Panc1 (cell line): ENCODE data around the gene LBR. TPM values are rescaled to one million over a fixed set of nuclear protein-coding genes. Genes with fewer than 3 reads are reported as not detected.

Experiments used
- ATAC-seq: fragments of 200-7000 bp; cut with Tn5 transposase; 2 replicates; pipeline ENCODE4 v1.9.1; 2020; ENCODE audit warnings: mild to moderate bottlenecking, moderate library complexity
- BruUV-seq: library from RNA; stranded (reverse); fragments of 400-500 nt; replicated peaks from 2 replicates; lab custom pipeline; 2021; lab: Mats Ljungman, UMichigan
- CTCF ChIA-PET: fragments of 300-600 bp; sonication (Branson Sonifier 250); formaldehyde crosslinking; loops from one replicate; lab custom pipeline; 2022; ENCODE audit warnings: antibody characterized with exemption; lab: Charles Lee
- POLR2A ChIA-PET: fragments of 300-600 bp; sonication (Branson Sonifier 250); formaldehyde crosslinking; loops from one replicate; lab custom pipeline; 2022; ENCODE audit warnings: antibody characterized with exemption; lab: Charles Lee
- DNase-seq: peaks from one replicate; pipeline ENCODE4 v3.0.0-alpha.2; 2010; ENCODE audit warnings: low read depth, low spot score
- H3K27ac ChIP-seq: 2 replicates; pipeline ENCODE4 v1.5.1; 2011; ENCODE audit warnings: mild to moderate bottlenecking, low read length, inconsistent platforms
- H3K27me3 ChIP-seq: fragments of 200-500 bp; sonication (Bioruptor generic); 2 replicates; pipeline ENCODE4 v1.6.0; 2014; ENCODE audit warnings: low read length, inconsistent platforms; ENCODE audit not compliant: control insufficient read depth, insufficient read depth
- H3K36me3 ChIP-seq: fragments of 200-500 bp; sonication (Bioruptor generic); 2 replicates; pipeline ENCODE4 v1.5.1; 2014; ENCODE audit warnings: inconsistent platforms, mild to moderate bottlenecking, low read length, moderate library complexity; ENCODE audit not compliant: control insufficient read depth, insufficient read depth
- H3K4me1 ChIP-seq: 2 replicates; pipeline ENCODE4 v1.5.1; 2011; ENCODE audit warnings: inconsistent platforms, mild to moderate bottlenecking, low read length, moderate library complexity; ENCODE audit not compliant: control insufficient read depth, insufficient read depth
- H3K4me3 ChIP-seq, 2 experiments: 2 replicates each; pipeline ENCODE4 v1.5.1; 2011 to 2012; ENCODE audit warnings: low read depth in 2 of 2, low read length in 2 of 2, mild to moderate bottlenecking in 2 of 2, inconsistent platforms in 1 of 2, moderate library complexity in 1 of 2
- H3K9me3 ChIP-seq: fragments of 200-500 bp; sonication (Bioruptor generic); 2 replicates; pipeline ENCODE4 v1.5.1; 2014; ENCODE audit warnings: low read depth, mild to moderate bottlenecking, inconsistent platforms, low read length, moderate library complexity; ENCODE audit not compliant: control insufficient read depth, insufficient read depth
- CTCF ChIP-seq: fragments of 450-650 bp; IDR thresholded peaks from 2 replicates; pipeline ENCODE4 v1.5.1; 2017; ENCODE audit warnings: mild to moderate bottlenecking
- POLR2AphosphoS5 ChIP-seq: IDR thresholded peaks from 2 replicates; pipeline ENCODE4 v1.6.1; 2012; ENCODE audit warnings: mild to moderate bottlenecking, low read depth, low read length, moderate library complexity
- REST ChIP-seq, 2 experiments: IDR thresholded peaks; 2 replicates each; pipeline ENCODE4 v1.6.1; 2011 to 2012; ENCODE audit warnings: low read depth in 2 of 2, control low read depth in 1 of 2, low read length in 1 of 2, mild to moderate bottlenecking in 1 of 2, moderate library complexity in 1 of 2; ENCODE audit not compliant: insufficient read depth in 1 of 2
- SIN3A ChIP-seq: IDR thresholded peaks from 2 replicates; pipeline ENCODE4 v1.6.1; 2012; ENCODE audit warnings: low read depth, mild to moderate bottlenecking, low read length, moderate library complexity, borderline replicate concordance; ENCODE audit not compliant: insufficient read depth
- TCF7L2 ChIP-seq: IDR thresholded peaks from 2 replicates; pipeline ENCODE4 v1.6.1; 2011; ENCODE audit warnings: mild to moderate bottlenecking, low read depth, low read length, inconsistent platforms
- in situ Hi-C: cut with HindIII; loops from 2 replicates; pipeline ENCODE4 v1.10.0; 2016; ENCODE audit warnings: low sequenced_read_pairs, low pct_unique_long_range_greater_than_20kb
- intact Hi-C: fragments of 100-400 bp; cut with micrococcal nuclease; formaldehyde crosslinking; loops from one replicate; pipeline ENCODE4 v1.10.0; 2022; ENCODE audit not compliant: unreplicated experiment
- total RNA-seq: library from RNA; stranded (reverse); gene quantifications from one replicate; pipeline ENCODE4 v1.2.1, GENCODE V29; 2021; ENCODE audit not compliant: unreplicated experiment

LBR gene
- total RNA-seq, 1 experiment from 2014 or later: 58.2 TPM

GRCh38 chr1:225450491-225451191 lies 22.8 kb upstream of the LBR start:
- Histone ChIP-seq H3K36me3 (no peaks in the 10 kb centered on the region), H3K4me1 (peaks cover 7% of the 10 kb centered on the region; the same call in 1 of the 2 replicates), H3K27me3 (no peaks in the 10 kb centered on the region), H3K27ac (no peak overlapping the region), H3K9me3 (no peaks in the 10 kb centered on the region), H3K4me3 (no peak overlapping the region)
- TF ChIP-seq REST (IDR thresholded peaks at IDR 0.05; ENCODE audit: insufficient read depth in 1 of 2, low read depth in 2 of 2, low read length in 1 of 2): no peak
- TF ChIP-seq TCF7L2: no peak
- TF ChIP-seq CTCF: no peak
- TF ChIP-seq SIN3A: no peak
- TF ChIP-seq POLR2AphosphoS5: no peak
- no peak for ATAC-seq
- in situ Hi-C loops: no loop called here
- ChIA-PET POLR2A (no interaction called here), CTCF (no interaction called here)
- intact Hi-C loops: no loop called here
- no TSS peak for BruUV-seq
- no peak for DNase-seq

DNA sequence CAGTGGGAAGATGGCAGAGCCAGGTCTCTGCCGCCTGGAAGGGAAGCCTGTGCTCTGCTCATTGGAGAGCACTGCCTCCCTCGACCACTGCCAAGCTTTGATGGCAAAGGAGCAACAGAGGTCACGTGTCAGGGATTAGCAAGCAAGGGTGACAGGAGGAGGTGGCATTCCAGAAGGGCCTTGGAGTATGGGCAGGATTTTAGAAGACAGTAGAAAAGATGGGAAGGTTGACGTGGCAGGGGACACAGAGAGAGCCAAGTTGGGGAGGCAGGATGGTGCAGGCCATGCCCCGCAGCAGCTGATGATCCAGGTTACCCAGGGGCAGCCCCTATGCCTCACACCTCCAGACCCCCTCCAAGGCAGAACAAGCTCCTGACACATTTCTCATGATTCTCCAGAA lies 21.9 kb upstream of the LBR start:
- Histone ChIP-seq H3K4me1 (peaks cover 7% of the 10 kb centered on the region; the same call in 1 of the 2 replicates), H3K27me3 (no peaks in the 10 kb centered on the region), H3K36me3 (no peaks in the 10 kb centered on the region), H3K9me3 (no peaks in the 10 kb centered on the region), H3K4me3 (no peak overlapping the region), H3K27ac (no peak overlapping the region)
- TF ChIP-seq REST (IDR thresholded peaks at IDR 0.05; ENCODE audit: insufficient read depth in 1 of 2, low read depth in 2 of 2, low read length in 1 of 2) (no peak), SIN3A (no peak), TCF7L2 (no peak), POLR2AphosphoS5 (no peak), CTCF (no peak)
- CTCF ChIA-PET: no interaction called here
- POLR2A ChIA-PET: no interaction called here
- no peak for DNase-seq
- no TSS peak for BruUV-seq
- no peak for ATAC-seq
- in situ Hi-C loops: no loop called here
- intact Hi-C loops: no loop called here
